GM12874 (cell line): ENCODE results near the gene MED25.

ENCODE experiments used
- TF ChIP-seq, protein P1 (sequence below): IDR thresholded peaks from 2 replicates; pipeline ENCODE4 v1.5.1; 2011; ENCODE audit warnings: low read depth, mild to moderate bottlenecking, control low read depth, low read length, moderate library complexity; ENCODE audit not compliant: insufficient read depth

MED25 gene

DNA sequence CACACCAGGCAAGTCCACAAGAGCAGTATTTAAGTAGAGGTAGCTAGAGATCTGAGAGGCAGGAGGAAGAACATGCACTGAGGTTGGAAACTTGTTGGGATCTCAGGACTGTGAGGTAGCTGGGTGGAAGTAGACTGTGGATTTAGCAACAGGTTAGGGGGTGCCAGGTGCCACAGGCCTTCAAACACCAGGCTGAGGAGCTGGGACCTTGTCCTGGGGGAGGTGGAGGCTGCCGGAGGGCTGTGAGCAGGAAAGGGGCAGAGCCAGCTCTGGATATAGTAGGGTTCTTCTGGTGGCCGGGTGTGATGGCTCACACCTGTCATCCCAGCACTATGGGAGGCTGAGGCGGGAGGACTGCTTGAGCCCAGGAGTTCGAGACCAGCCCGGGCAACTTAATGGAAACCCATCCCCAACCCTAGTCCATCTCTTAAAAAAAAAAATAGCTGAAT lies 8.1 kb upstream of the MED25 start:
- TF ChIP-seq, protein P1, sequence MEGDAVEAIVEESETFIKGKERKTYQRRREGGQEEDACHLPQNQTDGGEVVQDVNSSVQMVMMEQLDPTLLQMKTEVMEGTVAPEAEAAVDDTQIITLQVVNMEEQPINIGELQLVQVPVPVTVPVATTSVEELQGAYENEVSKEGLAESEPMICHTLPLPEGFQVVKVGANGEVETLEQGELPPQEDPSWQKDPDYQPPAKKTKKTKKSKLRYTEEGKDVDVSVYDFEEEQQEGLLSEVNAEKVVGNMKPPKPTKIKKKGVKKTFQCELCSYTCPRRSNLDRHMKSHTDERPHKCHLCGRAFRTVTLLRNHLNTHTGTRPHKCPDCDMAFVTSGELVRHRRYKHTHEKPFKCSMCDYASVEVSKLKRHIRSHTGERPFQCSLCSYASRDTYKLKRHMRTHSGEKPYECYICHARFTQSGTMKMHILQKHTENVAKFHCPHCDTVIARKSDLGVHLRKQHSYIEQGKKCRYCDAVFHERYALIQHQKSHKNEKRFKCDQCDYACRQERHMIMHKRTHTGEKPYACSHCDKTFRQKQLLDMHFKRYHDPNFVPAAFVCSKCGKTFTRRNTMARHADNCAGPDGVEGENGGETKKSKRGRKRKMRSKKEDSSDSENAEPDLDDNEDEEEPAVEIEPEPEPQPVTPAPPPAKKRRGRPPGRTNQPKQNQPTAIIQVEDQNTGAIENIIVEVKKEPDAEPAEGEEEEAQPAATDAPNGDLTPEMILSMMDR = no peak

DNA sequence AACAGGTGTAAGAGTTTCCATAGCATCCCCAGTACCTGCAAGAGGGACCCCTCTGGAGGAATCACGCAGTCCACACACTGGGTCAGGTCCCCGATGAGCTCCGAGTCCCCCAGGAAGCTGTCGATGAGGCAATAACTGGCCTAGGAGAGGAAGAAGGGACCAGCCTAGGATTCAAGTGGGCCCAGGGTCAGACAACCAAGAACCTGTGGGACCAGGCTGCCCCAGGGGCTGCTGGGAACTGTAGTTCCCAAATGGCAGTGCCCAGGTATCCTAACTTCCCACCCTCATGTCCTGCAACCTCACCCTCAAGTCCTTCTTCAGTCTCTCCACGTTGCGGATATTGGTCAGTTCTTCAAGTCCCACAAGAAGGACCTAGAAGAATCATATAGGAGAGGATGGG lies 6.8 kb upstream of the MED25 start:
- TF ChIP-seq, protein P1 = no peak

DNA sequence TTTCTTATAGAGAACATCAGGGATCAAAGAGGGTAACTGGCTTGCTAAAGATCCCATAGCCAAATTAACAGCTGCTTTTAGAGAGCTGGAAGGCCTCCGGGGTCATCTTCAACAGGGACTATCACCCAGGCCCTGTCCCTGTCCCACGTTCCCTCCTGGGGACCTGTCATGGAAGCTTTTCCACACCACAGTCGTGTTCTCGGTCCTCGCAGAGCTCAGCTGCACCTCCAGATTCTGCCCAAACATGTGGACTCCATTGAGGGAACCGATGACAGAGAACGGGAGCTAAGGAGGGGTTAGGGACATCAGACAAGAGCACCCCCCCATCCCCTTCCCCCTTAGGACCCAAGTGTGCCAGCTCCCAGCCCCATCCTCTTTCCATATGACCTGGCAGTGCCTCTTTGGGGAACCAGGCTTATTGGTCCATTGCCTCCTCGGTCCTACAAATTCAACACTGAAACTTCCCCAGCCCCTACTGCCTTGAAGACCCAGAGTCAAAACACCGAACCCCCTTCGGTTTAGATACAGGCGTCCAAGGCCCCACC lies 5.6 kb upstream of the MED25 start:
- TF ChIP-seq, protein P1 = no peak

DNA sequence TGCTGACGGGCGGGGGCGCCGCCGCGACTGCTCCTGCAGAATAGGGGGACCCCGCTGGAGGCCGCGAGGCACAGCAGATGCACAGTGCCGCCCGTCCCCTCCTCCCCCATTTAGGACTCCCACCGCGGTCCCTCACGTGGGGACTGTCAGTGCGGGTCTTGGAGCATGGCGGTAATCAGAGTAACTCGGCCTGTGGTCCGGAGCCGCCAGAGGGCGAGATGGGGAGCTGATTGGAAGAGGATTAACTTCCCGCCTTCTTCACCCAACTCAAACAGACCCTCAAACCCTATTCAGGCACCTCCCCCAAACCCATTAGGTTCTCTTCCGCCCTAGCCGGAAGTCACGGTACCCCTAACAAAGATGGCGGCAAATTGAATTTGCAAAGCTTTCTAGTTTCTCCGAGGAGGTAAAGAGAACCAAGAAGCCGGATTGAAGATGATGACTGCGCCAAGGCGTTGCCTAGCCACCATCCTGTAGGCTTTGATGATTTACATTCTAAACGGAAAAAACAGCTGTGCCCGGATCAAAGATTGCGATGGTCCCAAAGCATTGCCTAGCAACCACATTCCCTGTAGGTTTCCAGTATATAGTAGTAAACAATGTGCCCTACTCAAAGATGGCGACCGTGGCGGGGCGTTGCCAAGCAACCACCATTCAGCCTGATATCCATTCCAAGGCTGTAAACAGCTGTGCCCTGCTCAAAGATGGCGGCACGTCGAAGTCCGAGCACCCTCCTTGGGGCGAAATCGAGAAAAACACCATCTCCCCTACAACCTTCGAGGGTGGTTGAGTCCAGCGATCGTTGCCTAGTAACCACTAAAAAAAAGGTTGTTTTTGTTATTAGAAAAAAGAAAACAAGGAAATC lies 4.9 kb upstream of the MED25 start, which contains the start of gene FUZ:
FUZ (minus strand) TSS at position 296 of the 865 bp plus-strand sequence; CDS start at position 110, 186 bp downstream.
- TF ChIP-seq, protein P1 = 0 out of 2 replicates have a peak, but pooled peaks have one; percentile 16

DNA sequence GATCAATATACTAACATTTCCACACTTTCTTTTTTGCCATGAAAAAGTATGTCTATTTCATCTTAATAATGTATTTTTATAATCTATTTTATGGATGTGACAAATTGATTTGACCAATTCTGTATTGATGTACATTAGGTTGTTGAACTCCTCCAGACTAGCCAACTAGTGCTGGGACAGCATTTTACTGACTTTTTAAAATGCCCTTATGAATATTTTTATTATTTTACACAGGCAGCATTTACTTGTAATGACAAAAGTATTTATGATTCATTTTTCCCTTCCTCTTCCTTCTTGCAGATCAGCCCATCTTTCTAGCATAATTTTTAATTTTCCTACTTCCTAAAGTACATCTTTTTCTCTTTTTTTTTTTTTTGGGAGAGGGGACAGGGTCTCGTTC lies 4.1 kb upstream of the MED25 start:
- TF ChIP-seq, protein P1 = no peak

DNA sequence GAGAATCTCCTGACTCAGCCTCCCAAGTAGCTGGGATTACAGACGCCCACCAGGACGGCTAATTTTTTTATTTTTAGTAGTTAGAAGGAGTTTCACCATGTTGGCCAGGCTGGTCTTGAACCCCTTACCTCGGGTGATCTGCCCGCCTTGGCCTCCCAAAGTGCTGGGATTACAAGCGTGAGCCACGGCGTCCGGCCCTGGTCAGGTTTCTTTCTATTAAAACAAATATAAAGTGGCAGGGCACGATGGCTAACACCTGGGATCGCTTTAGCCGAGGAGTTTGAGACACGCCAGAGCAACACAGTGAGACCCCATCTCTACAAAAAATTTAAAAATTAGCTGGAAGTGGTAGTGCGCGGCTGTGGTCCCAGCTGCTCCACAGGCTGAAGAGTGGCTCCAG lies 1.5 kb upstream of the MED25 start:
- TF ChIP-seq, protein P1 = no peak

DNA sequence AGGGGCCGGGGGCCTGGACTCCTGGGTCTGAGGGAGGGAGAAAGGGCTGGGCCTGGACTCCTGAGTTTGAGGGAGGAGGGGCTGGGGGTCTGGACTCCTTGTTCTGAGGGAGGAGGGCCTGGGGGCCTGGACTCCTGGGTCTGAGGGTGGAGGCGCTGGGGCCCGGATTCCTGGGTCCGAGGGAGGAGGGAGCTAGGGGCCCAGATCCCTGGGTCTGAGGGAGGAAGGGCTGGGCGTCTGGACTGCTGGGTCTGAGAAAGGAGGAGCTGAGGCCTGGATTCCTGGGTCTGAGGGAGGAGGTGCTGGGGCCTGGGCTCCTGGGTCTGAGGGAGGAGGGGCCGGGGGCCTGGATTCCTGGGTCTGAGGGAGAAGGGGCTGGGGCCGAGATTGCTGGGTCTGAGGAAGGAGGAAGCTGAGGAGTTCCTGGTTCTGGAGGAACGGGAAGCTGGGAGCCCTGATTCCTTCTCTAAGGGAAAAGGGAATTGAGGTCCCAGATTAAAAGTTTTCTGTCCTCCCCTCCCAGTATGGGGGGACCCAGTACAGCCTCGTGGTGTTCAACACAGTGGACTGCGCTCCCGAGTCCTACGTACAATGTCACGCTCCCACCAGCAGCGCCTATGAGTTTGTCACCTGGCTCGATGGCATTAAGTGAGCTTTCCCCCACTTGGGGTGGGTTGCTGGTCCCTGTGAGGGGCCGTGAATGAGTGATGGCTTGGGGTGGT lies 721 bp downstream of the MED25 start:
- TF ChIP-seq, protein P1 = no peak
